ENCODE results near the gene BMP5.

GRCh38 chr6:55892749-55893357 lies 17.5 kb upstream of the BMP5 start:
- no peak for TF ChIP-seq CTCF (IDR thresholded peaks at IDR 0.05)
- no peak for TF ChIP-seq POLR2A (IDR thresholded peaks at IDR 0.05)
- no peak for TF ChIP-seq EP300 (IDR thresholded peaks at IDR 0.05)

Measured in ovary (tissue), 3 donors.